NCI-H510A treated with DMSO at 0.1 percent for 48 hours (cell line): Measurements from ENCODE around the gene CAPZB.
A peak's percentile ranks its signal among the peaks of the same experiment; 100 is the strongest.

Source experiments
- DNase-seq: peaks from one replicate; lab custom pipeline; 2025; lab: John Stamatoyannopoulos, UW

Gene CAPZB

DNA sequence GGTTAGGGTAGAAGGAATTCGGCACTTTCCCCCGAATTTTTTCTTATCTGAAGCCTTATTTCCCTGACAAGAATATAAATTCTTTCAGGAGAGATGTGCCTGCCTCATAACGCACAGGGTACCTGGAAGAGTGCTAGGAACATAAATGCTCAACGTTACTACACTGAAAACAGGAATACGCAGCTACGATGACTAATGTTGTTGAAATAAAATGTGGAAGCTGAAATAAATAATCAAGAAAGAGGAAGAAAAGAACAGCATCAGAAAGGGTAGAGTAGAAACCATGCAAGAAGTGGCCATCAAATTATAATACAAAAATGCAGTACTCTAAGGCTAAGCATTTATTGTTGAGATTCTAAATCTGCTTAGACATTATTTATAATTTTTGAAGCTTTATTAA, 139.3 kb downstream of the CAPZB start:
- no peak for DNase-seq

DNA sequence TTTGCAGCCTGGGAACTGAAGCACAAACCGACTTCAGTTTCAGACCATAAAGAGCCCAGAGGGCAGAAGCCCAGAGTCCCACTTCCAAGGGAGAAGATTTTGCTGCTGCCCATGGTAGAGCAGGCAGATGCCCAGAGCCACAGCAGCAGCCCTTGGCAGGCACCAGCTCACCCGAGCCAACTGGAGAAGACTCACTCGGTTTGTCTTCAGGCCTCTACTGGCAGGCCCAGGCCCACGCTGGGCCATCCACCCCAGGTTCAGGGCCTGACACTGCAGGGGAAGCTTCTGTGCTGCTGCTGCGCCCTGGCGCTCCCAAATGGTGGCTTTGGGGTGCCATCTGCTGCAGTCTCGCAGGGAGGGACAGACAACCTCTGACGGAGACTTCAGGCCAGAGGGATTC, 139.9 kb downstream of the CAPZB start:
- no peak for DNase-seq

DNA sequence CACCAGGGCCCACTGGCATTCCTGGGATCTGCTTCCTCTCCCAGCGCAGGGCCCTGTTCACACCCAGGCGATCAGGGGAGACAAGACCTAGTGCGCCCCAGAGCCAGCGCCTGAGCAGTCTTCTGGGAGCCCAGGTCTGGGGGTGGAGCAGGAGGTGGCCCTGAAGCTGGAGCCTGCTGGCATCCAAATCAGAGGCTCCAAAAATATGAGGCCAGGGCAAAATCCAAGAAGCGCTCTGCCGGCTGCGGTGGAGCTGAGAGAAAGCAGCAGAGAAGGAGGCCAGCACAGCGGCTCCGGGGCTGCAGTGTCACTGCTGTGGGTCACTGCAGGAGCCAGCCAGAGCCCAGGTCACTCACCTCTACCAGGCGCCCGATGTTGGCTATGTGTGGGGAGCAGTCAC, 140.5 kb downstream of the CAPZB start:
- no peak for DNase-seq

DNA sequence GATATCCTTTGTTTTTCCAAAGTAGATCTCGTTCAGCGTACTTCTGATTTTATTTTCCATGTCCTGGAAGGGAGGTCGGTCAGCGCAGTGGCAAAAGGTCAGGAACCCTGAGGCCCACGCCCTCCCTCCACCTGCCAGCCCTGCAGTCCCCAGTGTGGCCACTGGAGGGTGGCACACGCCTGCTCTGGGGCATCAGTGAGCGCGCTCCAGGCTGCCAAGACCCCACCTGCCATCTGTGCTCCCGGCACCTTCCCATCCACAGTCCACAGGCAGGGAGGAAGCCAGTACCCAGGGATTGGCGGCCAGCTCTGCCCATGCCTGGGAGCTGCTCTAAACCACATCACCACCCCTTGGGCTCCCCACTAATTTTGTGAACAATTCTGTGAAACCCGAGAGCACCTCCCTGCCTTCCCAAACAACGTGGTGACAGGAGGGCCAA, 140.9 kb downstream of the CAPZB start:
- no peak for DNase-seq

DNA sequence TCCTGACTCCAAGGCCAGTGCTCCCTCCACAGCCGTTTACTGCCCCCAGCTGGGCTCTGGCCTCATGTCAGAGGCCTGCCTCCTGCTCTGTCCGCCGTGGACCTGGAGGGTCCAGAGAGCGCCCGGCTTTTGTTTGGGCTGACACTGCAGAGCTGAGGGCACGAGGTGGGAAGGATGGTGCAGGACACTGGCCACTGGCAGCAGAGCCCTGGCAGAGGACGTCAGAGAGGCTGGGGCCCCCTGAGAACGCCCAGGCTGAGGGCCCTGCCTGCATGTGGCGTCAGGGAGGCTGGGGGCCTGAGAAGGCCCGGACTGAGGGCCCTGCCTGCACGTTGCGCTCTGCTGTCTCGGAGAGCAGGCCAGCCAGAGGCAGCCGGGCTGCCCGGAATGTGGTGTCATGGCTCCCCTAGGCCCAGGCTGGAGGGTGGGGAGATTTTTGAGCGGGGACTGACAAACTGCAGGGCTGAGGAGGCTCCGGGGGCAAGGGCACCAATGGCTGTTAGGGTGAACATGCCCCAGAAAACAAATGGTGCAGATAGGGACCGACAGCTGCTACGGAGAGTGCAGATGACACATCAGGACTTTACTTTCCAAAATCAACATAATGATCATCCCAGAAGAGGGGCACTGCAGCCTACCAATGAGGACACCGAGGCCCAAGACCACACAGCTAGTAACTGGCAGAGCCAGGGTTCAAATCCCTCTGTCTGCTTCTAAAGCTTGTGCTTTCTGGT, 141.6 kb downstream of the CAPZB start:
- DNase-seq, result no peak

DNA sequence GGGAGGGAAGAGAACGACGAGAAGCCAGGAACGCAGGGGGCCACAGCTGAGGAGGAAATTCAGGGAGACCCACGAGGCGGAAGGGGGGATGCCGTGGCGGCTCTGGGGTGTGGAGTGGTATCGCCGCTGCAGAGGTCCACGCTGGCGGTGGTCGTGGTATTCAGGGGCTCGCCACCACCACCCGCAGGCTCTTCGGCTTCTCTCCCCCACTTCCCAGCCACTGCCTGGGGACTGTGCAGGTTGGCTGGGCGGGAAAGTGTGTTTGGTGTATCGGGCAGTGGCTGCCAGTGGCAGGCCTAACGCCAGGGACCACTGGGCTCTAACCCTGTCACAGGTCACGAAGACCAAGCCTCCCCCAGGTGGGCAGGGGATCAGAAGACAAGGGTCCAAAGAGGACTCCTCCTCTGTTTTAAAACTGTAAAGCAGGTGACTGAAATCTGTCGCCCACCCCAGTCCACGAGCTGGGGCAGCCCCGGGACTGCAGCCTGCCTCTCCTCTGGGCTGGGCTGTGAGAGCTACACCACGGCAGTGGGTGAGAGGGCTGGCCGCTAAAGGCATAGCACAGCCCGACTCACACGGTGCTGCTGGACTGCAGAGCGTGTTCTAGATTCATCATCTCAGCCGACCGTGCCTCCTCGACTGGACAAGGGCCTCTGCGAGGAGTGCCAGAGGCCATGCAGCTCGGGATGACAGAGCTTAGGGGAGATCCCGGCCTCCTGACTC, 142.3 kb downstream of the CAPZB start:
- DNase-seq, result no peak

DNA sequence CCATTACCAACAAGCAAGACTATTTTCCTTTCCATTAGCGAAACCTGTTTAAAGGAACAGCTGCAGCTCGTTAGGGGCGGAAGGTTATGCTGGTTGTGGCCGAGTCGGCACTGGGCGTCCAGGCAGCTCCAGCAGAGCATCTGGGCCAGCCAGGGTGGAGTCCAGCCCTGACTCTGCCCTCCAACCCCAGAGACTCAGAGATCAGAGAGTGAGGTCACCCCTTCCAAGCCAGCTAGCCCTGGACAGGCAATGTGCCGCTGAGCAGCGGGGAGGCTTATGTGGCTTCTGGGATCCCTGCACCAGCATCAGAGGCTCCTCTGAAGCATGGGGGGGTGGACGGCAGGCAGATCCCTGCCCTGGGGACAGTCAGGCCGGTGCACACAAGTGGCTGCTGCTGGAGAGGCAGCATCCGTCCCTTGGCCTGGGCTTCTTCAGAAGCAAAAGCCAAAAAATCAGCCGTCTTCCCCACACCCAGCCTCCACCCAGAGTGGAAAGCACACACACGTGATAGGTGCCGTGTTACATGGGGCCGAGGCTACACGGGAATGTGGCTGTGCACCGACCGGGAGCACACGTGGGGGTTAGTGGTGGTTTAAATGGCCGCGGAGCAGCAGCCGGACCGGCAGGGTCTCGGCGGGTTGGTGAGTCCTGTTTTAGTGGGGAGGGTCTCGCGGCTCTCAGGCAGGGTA, 143.1 kb downstream of the CAPZB start:
- no peak for DNase-seq

DNA sequence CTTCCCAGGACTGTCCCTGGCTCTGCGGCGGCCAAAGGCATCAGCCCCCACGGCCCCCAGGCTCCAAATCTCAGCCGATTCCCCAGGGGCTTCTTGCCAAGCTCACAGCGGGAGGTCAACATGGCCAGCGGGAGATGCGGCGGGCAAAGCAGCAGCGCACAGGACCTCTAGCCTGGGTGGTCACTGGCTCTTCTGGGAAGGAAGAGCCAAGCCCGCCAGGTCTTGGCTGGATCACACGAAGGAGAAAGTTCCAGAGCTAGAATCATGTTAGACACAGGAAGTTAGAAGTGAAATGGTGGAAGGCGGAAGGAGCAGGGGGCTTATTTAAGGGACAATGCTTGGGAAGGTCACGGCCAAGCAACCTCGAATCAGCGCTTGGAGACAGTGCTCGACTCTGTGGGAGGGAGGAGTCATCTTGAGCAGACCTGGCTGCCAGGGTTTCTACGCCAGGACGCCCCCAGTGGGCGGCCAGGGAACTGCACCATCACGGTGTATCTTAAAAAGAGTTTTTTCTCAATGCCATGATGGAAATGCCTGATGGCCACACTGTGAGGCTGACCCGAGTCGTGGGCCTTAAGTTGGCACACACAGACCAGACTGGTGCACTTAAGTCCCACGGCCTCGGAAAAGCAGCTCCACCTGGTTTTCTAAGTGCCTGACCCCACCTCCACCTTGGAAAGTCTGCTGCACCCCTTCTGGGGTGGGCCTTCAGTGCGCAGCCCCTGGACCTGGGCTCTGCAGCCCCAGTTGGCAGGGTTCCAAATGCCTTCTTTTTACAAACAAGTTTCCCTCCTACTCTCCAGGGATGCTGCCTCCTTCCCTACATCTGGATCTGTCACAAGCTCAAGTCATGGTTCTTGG, 143.9 kb downstream of the CAPZB start:
- peak; percentile 56 for DNase-seq

DNA sequence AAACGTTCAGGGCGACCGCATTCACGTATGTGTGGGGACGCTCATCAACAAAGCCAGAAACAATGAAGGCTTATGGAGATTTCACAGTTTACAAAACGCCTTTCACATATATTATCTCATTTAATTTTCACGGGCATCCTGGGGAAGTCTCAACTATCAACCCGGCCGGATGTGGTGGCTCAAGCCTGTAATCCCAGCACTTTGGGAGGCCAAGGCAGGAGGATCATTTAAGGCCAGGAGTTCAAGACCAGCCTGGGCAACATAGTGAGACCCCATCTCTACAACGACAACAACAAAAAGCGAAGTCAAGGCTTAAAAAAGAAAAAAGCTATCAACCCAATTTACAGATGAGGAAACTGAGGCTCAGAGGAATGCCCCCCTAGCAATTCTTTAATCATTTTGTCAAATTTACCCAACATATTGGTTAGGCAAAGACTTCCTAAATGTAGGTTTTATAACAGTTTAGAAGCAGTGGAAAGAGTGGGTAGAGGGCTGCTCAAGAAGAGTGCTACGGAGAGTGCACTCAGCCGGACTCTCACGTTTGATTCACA, 144.9 kb downstream of the CAPZB start:
- no peak for DNase-seq

DNA sequence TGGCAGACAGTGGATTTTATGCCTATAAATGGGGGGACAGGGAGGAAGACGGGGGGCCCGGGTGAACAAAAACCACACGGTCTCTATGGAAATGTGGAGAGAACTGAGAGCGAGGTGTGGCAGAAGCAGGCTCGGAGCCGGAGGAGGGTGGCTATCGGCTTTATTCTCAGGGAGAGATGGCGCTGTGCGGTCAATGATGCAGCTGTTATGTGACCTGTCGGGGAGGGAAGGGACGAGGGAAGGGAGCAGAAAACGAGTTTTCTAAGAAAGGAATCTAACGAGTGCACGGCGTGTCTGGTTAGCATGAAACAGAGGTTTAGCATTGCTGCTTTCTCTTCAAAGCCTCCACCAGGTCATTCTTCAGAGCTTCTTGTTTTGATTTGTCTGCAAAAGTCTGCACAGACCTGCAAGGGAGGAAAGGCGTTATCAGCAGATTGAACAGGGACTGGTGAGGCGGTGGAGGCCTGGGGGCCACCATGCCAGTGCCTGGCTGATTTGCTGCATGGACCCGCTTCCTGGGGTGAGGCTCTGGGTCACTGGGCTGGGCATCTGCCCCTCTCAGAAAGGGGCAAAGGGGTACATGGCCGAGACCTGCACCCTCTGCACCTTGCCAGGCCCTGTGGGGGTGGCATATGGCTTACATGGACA, 146.0 kb downstream of the CAPZB start:
- no peak for DNase-seq

DNA sequence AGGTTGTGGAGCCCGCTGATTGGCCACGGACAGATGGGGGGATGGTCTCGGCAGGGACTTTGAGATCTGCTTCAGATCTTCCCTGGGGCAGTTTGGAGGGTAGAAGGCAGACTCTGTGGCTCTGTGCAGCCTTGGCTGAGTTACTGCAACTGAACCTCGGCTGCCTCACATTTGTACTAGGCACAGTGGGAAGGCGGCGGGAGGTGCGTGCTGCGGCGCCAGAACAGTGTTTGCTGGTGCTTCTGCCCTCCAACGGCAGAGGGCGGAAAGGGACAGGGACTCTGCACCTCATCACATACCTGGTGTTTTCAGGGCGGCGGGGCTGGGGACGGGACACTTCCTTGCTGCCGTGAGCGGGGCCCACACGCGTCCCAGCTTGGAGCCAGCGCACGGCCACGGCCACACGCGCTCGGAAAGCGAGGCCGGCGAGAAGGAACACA, 147.0 kb downstream of the CAPZB start:
- DNase-seq, result peak; percentile 39

DNA sequence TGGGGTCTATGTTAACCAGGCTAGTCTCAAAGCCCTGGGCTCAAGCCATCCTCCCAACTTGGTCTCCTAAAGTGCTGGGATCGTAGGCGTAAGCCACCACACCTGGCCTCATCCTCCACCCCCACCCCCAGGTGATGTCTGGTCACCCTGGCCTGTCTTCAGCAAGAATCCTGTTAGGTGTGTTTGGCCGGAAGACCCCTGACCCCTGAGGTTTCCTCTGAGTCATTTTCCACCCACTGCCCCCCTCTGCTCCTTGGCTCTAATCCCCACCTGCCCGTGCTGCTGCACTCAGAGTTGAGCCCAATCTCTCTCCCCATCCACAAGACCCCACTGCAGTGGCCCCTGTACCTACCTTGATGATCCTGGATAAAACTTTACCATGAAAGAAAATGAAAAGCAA, 148.1 kb downstream of the CAPZB start:
- no peak for DNase-seq

DNA sequence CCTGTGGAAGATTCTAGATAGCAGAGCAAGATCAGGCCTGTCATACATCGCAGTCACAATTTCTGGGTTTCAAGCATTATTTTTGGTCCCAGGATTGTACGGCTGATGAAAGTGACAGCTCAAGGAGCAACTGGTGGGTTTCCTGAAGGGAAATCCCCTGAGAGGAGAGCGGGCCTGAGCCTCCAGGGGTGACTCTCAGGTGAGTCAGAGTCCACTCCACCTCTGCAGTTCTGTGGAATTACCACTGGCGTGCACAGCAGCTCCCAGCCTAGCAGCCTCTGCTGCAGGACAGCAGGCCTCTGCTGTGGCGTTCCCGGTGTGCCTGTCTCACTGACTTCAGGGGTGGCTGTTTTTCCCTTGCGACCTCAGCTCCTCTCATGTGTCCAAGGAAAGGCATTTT, 148.8 kb downstream of the CAPZB start:
- DNase-seq, result no peak

DNA sequence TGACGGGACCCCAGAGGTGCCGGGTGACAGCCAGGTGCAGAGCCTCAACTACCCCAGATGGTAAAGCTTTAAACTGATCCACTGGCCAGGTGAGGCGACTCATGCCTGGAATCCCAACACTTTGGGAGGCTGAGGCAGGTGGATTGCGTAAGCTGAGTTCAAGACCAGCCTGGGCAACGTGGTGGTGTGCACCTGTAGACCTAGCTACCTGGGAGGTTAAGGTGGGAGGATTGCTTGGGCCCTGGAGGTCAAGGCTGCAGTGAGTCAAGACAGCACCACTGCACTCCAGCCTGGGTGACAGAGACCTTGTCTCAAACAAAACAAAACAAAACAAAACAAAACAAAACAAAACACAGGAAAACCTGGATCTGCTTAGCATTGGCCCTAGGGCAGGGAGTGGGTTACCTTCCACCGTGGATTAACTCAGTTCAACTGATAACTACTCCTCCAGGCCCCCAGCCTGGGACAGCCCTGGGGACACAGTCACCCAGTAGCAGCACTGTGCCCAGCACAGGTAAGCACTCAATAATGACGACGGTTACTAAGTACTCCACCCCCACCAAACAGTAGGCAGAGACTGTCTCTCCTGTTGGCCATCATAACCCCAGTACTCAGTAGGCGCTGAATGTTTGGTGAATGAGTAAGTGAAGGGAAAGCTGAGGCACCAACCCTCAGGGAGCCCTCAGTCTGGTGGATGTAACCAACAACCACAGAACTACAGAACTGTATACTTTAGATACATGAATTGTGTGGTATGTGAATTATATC, 151.6 kb downstream of the CAPZB start:
- no peak for DNase-seq

DNA sequence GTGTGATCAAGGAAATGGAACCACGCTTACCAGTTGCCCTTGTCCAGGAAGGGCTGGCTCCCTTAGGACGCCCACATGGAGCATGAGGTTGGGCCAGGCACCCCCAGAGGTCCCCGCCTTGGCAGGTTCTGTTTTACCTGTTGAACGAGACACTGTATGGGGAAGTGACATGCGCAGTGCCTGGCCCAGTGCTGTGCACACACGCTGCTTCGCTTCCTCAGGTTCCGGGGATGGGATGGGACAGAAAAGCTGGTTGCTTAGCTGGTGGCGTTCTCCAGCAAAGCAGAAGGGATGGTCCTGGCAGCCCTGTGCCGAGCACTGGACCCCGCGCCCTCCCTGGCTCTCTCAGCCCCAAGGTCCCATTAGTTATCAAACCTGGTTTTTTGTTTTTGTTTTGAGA, 152.5 kb downstream of the CAPZB start:
- DNase-seq, result no peak

DNA sequence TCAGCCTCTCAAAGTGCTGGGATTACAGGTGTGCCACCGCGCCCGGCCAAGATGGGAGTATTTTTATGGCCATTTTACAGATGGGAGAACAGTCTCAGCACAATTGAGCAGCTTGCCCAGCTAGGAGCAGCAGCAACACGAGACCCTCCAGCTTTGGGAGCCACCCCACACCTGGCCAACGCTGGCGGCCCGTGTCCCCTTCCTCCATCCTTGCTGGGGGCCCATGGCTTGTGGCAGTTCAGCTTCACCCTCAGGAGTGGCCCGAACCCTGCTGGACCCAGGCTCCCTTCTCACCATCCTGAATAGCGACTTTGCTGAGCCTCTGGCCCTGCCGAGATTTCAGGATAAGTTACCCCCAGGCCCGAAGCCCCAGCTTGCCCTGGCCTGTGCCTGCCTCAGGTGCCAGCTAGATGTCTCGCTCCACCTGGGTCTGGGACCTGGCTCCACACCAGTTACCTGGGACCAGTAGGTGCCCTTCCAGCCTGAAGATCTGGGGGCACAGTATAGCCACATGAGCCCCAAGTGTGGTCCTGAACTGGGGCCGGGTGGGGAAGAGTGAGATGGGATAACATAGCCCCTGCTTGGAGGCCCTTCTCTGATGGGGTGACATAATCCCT, 154.0 kb downstream of the CAPZB start:
- DNase-seq, result no peak

DNA sequence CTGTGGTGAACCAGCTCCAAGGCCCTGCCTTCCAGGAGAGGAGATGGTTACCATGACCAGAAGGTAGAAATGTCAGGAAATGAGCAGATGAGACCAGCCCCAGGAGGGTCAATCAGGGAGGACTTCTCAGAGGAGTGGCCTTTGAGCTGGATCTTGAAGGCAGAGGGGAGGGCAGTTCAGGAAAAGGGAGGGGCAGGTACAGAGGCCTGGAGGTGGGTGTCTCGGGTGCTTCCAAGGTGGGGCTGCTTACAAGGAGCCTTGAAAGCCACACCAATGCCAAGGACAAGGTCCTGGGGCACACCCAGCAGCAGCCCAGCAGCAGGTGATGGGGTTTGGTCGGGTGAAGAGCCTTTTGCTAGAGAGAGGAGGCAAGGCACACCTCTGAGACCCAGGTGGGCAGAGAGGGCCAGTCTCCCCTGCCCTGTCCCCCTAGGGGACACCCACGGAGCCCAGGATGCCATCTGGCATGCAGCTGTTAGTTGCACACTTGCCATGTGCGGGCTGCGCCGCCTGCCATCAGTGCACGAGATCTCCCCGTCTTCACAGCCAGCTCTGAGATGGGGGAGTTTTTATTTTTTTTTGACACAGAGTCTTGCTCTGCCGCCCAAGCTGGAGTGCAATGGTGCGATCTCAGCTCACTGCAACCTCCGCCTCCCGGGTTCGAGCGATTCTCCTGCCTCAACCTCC, 154.7 kb downstream of the CAPZB start:
- DNase-seq, result no peak

DNA sequence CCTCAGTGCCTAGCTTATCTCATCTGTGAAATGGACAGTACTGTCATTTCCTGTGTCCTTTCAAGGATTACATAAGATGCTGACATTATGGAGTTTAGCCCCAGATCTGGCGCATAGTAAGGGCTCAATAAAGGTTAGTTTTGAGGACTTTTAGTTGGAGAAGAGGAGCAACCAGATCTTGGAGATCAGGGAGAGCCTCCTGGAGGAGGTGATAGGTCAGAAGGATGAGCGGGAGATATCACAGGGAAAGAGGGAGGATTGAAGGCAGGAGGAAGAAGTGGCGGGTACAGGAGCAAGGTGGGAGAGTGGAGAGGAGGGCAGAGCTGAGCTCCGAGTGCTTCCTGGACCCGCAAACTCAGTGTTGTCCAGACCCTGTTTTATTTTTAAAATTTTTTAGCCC, 155.7 kb downstream of the CAPZB start:
- no peak for DNase-seq

DNA sequence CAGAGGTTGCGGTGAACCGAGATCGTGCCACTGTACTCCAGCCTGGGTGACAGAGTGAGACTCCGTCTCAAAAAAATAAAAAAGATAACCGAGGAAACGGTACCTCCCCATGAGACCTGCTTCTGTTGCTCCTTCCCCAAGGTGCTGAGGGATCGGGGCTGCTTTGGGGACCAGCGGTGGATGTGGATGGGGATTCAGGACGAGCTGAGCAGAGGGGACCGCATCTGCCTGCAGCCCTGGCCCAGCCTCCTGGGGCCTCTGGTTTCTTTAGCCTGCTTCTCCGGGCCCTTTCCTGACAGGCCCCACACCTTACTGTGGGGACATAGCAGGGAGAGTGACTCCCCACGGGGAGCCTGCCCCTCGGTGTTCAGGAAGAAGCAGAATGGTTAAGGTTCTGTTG, 156.2 kb downstream of the CAPZB start:
- DNase-seq, result no peak
